HG03354 (cell line): ENCODE measurements around the gene GPBP1L1.
A peak's percentile ranks its signal among the peaks of the same experiment; 100 is the strongest.
"Not testable (repeated sequence)": the region's sequence is repeated elsewhere in the genome, so short reads cannot be mapped to it uniquely, and the experiment has no call there.

Source experiments
- ATAC-seq: cut with Tn5 transposase; IDR thresholded peaks from one replicate; pipeline ENCODE4 v1.9.1; 2021; ENCODE audit warnings: mild to moderate bottlenecking; ENCODE audit not compliant: unreplicated experiment, poor library complexity, severe bottlenecking

Gene GPBP1L1

GRCh38 chr1:45608175-45609156 lies 77.9 kb downstream of the GPBP1L1 start:
- ATAC-seq, result no peak

- no peak for ATAC-seq
Observed at GRCh38 chr1:45607404-45608074, 78.8 kb downstream of the GPBP1L1 start.

GRCh38 chr1:45604239-45604638 lies 82.1 kb downstream of the GPBP1L1 start:
- ATAC-seq, result no peak

- ATAC-seq, result not testable (repeated sequence)
Observed at GRCh38 chr1:45596765-45597164, 89.6 kb downstream of the GPBP1L1 start.

GRCh38 chr1:45594412-45594811 lies 91.9 kb downstream of the GPBP1L1 start:
- no peak for ATAC-seq

GRCh38 chr1:45589861-45590260 lies 96.5 kb downstream of the GPBP1L1 start:
- no peak for ATAC-seq

- ATAC-seq, result no peak
Observed at GRCh38 chr1:45586769-45587168, 99.6 kb downstream of the GPBP1L1 start.

- ATAC-seq, result no peak
Observed at GRCh38 chr1:45585496-45586075, 100.7 kb downstream of the GPBP1L1 start.

- no peak for ATAC-seq
Observed at GRCh38 chr1:45585110-45585426, 101.3 kb downstream of the GPBP1L1 start.

GRCh38 chr1:45584351-45585109 lies 101.8 kb downstream of the GPBP1L1 start:
- peak; percentile 40 for ATAC-seq

GRCh38 chr1:45583666-45584350 lies 102.5 kb downstream of the GPBP1L1 start, which contains the start of gene NASP:
NASP (plus strand) TSS chr1:45584041; CDS start chr1:45584147, 106 bp downstream.
- ATAC-seq, result peak; percentile 63

GRCh38 chr1:45583264-45583665 lies 103.1 kb downstream of the GPBP1L1 start:
- peak; percentile 79 for ATAC-seq
